GM12873 (cell line): Measurements from ENCODE around the gene FAM210B.

Source experiments
- TF ChIP-seq, protein P1 (sequence below): IDR thresholded peaks from 2 replicates; pipeline ENCODE4 v1.5.1; 2012; ENCODE audit warnings: low read depth, mild to moderate bottlenecking, moderate library complexity, low read length, control low read depth; ENCODE audit not compliant: insufficient read depth; ENCODE audit errors: missing control alignments

FAM210B gene

GRCh38 chr20:56411759-56412472 lies 53.1 kb downstream of the FAM210B start, which contains the start of gene CASS4:
TSS of gene CASS4 (plus strand) at chr20:56412260. CDS start at chr20:56412459, 199 bp downstream.
- TF ChIP-seq, protein P1, sequence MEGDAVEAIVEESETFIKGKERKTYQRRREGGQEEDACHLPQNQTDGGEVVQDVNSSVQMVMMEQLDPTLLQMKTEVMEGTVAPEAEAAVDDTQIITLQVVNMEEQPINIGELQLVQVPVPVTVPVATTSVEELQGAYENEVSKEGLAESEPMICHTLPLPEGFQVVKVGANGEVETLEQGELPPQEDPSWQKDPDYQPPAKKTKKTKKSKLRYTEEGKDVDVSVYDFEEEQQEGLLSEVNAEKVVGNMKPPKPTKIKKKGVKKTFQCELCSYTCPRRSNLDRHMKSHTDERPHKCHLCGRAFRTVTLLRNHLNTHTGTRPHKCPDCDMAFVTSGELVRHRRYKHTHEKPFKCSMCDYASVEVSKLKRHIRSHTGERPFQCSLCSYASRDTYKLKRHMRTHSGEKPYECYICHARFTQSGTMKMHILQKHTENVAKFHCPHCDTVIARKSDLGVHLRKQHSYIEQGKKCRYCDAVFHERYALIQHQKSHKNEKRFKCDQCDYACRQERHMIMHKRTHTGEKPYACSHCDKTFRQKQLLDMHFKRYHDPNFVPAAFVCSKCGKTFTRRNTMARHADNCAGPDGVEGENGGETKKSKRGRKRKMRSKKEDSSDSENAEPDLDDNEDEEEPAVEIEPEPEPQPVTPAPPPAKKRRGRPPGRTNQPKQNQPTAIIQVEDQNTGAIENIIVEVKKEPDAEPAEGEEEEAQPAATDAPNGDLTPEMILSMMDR: no peak

DNA sequence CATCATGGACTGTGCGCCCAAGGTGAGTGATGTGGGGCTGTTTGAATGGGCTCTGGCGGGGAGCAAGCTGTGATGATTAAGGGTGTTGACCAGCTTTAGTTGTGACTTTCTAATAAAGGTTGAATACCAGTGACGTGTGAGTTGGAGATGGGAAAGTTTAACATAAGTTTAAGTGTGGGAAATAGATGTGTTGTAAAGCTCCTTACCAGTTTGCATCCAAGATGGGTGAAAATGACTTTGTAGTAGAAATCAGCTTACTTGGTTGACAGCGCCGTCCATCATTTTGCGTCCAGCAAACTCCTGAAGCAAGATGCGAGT lies 53.7 kb downstream of the FAM210B start:
- TF ChIP-seq, protein P1: no peak

DNA sequence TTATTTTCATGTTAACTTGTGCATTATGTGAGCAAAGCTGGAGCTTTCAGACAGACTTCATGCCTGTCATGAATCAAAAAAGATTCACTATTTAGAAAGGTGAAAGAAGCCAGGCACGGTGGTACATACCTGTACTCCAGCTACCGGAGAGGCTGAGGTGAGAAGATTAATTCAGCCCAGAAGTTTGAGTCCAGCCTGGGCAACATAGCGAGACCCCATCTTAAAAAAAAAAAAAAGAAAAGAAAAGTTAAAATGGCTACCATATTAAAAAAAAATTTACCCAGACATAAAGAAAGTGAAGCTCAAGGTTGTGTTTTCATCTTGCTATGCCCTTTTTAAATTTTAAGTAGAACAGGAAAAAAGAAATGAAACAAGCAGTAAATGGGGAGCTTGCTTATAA lies 54.2 kb downstream of the FAM210B start:
- TF ChIP-seq, protein P1: no peak

DNA sequence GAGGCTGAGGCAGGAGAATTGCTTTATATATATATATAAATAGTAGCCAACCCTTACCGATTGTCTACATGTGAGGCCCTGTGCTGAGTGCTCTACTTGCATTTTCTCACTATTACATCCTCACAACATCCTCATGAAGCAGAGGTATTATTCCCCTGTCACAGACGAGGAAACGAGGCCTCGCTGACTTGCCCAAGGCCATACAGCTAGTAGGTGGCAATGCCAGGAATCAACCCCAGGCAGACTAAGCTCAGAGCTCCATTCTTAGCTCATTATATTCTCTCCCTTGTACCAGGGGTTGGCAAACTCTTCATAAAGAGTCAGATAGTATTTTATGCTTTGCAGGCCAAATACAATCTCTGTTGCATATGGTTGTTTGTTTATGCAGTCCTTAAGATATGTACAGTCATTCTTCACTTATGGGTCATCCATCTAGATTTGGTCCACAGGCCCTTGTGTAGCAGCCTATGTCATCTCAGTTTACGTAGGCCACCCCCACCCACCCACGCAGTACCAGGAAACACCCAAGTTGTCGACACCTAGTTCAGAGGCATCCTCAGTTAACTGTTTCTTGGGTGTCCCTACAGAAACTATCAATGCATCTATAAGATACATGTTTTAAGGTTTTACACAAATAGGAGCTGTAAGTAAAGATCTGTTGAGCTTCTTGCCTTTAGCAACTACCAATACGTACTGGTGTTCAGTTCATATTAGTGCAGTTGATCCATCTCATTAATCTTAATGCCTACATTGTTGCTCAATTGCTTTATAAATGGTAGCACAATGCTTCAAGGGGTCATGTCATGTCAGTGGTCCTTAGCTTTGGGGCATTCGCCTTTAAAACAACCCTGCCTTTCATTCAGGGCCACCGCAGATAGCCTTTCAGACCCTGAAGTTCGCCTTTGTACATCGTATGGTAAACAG lies 56.3 kb downstream of the FAM210B start:
- TF ChIP-seq, protein P1: no peak

- TF ChIP-seq, protein P1: no peak
These were observed 58.6 kb downstream of the FAM210B start for GRCh38 chr20:56417402-56417801.

GRCh38 chr20:56417911-56418310 lies 59.1 kb downstream of the FAM210B start:
- TF ChIP-seq, protein P1: no peak
